HG03460 (cell line): ENCODE data around the gene INSIG2.
"Not testable (repeated sequence)": the region's sequence is repeated elsewhere in the genome, so short reads cannot be mapped to it uniquely, and the experiment has no call there.

Source experiments
- ATAC-seq: cut with Tn5 transposase; IDR thresholded peaks from one replicate; pipeline ENCODE4 v1.9.1; 2021; ENCODE audit not compliant: unreplicated experiment

Gene INSIG2

GRCh38 chr2:118059919-118060478 is 28.3 kb upstream of the INSIG2 start:
- no peak for ATAC-seq

GRCh38 chr2:118061135-118061955 is 26.9 kb upstream of the INSIG2 start:
- ATAC-seq, result peak; percentile 71

- ATAC-seq, result no peak
Measured at GRCh38 chr2:118062048-118062447, 26.2 kb upstream of the INSIG2 start.

GRCh38 chr2:118062669-118063068 is 25.6 kb upstream of the INSIG2 start:
- ATAC-seq, result no peak

GRCh38 chr2:118065015-118065706 is 23.1 kb upstream of the INSIG2 start:
- ATAC-seq, result no peak

- ATAC-seq, result no peak
Measured at GRCh38 chr2:118065921-118066511, 22.3 kb upstream of the INSIG2 start.

GRCh38 chr2:118077636-118078247 is 10.5 kb upstream of the INSIG2 start:
- ATAC-seq, result no peak

GRCh38 chr2:118078734-118079133 is 9.5 kb upstream of the INSIG2 start:
- no peak for ATAC-seq

- no peak for ATAC-seq
Measured at GRCh38 chr2:118084491-118085089, 3.7 kb upstream of the INSIG2 start.

- no peak for ATAC-seq
Measured at GRCh38 chr2:118085173-118086023, 2.9 kb upstream of the INSIG2 start.

- ATAC-seq, result no peak
Measured at GRCh38 chr2:118086024-118086633, 2.1 kb upstream of the INSIG2 start.

GRCh38 chr2:118089139-118089800 is 999 bp downstream of the INSIG2 start:
- ATAC-seq, result peak; percentile 33

GRCh38 chr2:118090387-118091139 is 2.3 kb downstream of the INSIG2 start:
- ATAC-seq, result no peak

- ATAC-seq, result no peak
Measured at GRCh38 chr2:118091140-118091478, 2.8 kb downstream of the INSIG2 start.

GRCh38 chr2:118091631-118092030 is 3.4 kb downstream of the INSIG2 start:
- ATAC-seq, result no peak

GRCh38 chr2:118094102-118094501 is 5.8 kb downstream of the INSIG2 start:
- ATAC-seq, result not testable (repeated sequence)

- no peak for ATAC-seq
Measured at GRCh38 chr2:118094503-118094902, 6.2 kb downstream of the INSIG2 start.

GRCh38 chr2:118095610-118096009 is 7.3 kb downstream of the INSIG2 start:
- ATAC-seq, result no peak
